ENCODE results near the gene ITPRIPL2.

ITPRIPL2 gene

DNA sequence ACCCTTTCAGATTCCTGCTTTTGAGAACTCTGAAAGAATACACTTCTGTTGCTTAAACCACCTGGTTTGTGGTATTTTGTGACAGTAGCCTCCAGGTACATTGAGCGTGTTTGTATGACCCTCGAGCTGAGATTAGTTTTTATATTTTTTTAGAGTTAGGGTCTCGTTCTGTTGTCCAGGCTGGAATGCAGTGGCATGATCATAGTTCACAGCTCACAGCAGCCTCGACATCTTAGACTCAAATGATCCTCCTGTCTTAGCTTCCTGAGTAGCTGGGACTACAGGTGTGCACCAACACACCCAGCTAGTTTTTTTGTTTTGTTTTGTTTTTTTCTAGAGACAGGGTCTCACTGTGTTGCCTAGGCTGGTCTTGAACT lies 4.5 kb upstream of the ITPRIPL2 start:
- TF ChIP-seq, protein P1, sequence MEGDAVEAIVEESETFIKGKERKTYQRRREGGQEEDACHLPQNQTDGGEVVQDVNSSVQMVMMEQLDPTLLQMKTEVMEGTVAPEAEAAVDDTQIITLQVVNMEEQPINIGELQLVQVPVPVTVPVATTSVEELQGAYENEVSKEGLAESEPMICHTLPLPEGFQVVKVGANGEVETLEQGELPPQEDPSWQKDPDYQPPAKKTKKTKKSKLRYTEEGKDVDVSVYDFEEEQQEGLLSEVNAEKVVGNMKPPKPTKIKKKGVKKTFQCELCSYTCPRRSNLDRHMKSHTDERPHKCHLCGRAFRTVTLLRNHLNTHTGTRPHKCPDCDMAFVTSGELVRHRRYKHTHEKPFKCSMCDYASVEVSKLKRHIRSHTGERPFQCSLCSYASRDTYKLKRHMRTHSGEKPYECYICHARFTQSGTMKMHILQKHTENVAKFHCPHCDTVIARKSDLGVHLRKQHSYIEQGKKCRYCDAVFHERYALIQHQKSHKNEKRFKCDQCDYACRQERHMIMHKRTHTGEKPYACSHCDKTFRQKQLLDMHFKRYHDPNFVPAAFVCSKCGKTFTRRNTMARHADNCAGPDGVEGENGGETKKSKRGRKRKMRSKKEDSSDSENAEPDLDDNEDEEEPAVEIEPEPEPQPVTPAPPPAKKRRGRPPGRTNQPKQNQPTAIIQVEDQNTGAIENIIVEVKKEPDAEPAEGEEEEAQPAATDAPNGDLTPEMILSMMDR (IDR thresholded peaks at IDR 0.05; ENCODE audit: low read depth, low read length, missing control alignments): no peak

DNA sequence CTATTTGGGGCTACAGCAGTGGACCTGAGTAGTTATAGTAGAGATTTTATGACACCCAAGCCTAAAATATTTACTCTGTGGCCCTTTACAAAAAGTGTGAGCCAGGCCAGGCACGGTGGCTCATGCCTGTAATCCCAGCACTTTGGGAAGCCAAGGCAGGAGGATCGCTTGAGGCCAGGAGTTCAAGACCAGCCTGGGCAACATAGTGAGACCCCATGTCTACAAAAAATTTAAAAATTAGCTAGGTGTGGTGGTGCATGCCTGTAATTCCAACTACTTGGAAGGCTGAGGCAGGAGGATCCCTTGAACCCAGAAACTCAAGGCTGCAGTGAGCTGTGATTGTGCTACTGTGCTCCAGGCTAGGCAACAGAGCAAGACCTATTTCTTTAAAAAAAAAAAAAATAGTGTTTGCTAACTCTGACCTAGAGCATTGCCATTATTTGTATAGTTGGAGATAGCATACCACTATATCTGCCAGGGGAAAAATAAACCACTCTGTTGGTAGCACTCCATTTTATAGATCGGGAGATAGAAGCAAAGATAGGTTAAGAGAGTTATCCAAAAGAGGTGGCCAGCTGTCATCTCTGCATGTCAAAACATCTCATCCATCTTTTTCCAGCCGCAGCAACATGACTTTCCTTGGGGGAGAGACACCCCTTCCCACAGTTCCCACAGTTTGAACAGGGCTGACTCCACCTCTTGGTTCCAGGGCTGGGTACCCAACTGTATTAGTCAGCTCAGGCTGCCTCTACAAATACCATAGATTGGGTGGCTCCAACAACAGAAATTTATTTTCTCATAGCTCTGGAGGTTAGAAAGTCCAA lies 3.0 kb upstream of the ITPRIPL2 start:
- DNase-seq (ENCODE audit: low read depth): no peak
- no peak overlapping the region for H3K4me3 ChIP-seq (ENCODE audit: low read depth, low read length)
- TF ChIP-seq, protein P1 (IDR thresholded peaks at IDR 0.05; ENCODE audit: low read depth, low read length, missing control alignments): no peak
- in situ Hi-C loops (cut with HindIII; ENCODE audit: low sequenced_read_pairs): no loop called here

More for the DNA sequence above, 4.5 kb upstream of the ITPRIPL2 start:
- in situ Hi-C loops (cut with HindIII; ENCODE audit: low sequenced_read_pairs): no loop called here
- DNase-seq (ENCODE audit: low read depth): no peak
- H3K4me3 ChIP-seq (ENCODE audit: low read depth, low read length): no peak overlapping the region

DNA sequence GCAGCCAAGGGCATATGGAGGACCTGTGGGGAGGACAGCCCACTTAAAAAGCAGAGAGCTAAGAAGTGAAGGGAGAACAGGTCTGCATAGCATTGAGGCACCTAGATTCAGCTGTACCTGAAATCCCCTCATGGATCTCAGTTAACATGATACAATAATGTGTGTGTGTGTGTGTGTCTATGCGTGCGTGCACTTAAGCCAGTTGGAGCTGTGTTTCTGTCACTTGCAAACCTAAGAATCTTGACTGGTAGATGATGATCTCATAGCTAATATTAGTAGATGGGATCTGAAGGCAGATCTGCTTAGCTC lies 1.7 kb upstream of the ITPRIPL2 start:
- in situ Hi-C loops (cut with HindIII; ENCODE audit: low sequenced_read_pairs): no loop called here

DNA sequence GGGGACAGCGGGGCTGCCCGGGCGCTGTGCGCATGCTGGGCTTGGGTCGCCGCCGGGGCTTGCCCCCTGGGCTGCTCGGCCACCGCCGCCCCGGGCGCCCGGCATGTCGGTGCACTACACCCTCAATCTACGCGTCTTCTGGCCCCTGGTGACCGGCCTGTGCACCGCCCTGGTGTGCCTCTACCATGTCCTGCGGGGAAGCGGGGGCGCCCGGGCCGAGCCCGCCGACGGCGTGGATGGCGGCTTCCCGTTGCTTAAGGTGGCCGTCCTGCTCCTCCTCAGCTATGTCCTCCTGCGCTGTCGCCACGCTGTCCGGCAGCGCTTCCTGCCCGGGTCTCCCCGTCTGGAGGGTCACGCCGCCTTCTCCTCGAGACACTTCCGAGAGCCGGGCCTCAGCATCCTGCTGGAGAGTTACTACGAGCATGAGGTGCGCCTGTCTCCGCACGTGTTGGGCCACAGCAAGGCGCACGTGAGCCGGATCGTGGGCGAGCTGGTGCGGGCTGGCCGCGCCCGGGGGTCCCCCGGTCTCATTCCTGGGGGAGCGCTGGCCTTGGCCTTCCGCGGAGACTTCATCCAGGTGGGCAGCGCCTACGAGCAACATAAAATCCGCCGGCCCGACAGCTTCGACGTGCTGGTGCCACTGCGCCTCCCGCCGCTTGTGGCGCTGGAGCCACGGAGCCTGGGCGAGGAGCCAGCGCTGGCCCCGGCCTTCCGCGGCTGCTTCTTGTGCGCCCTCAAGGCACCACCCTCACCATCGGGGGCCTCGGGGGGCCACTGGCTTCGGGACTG lies 789 bp downstream of the ITPRIPL2 start:
- in situ Hi-C loops (cut with HindIII; ENCODE audit: low sequenced_read_pairs): no loop called here
- peak overlapping the region; percentile 49 for H3K4me3 ChIP-seq (ENCODE audit: low read depth, low read length)
- DNase-seq (ENCODE audit: low read depth): no peak
- TF ChIP-seq, protein P1 (IDR thresholded peaks at IDR 0.05; ENCODE audit: low read depth, low read length, missing control alignments): peak; percentile 29

More for the DNA sequence above, 1.7 kb upstream of the ITPRIPL2 start:
- TF ChIP-seq, protein P1 (IDR thresholded peaks at IDR 0.05; ENCODE audit: low read depth, low read length, missing control alignments): no peak
- no peak for DNase-seq (ENCODE audit: low read depth)
- no peak overlapping the region for H3K4me3 ChIP-seq (ENCODE audit: low read depth, low read length)

DNA sequence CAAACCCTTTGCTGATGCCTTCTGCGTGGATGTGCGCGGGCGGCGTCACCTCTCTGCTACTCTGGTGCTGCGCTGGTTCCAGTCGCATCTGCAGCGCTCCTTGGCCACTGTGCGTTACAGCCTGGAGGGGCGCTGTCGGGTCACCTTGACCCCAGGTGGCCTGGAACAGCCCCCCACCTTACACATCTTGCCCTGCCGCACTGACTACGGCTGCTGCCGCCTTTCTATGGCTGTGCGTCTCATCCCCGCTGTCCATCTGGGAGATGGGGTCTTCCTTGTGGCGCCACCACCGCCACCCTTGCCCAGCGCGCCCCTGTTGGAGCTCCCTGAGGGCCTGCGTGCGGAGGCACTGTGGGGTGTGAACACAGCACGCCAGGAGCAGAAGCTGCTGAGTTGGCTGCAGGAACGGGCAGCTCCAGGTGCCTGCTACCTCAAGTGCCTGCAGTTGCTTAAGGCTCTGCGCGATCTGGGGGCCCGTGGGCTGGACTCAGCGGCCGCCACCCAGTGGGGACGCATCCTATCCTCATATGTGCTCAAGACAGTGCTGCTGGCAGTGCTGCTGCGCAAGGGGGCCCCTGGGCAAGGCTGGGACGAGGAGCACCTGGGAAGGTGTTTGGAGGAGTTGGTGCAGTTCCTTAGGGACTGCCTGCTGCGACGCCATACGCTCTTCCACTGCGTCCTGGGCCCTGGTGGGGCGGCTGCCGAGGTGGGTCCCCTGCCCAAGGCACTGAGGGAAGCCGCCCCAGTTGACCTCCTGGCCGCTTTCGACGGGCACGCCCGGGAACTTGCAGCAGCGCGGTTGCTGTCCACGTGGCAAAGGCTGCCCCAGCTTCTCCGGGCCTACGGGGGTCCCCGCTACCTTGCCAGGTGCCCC lies 1.6 kb downstream of the ITPRIPL2 start:
- DNase-seq (ENCODE audit: low read depth): no peak
- peak overlapping the region; percentile 49 for H3K4me3 ChIP-seq (ENCODE audit: low read depth, low read length)
- TF ChIP-seq, protein P1 (IDR thresholded peaks at IDR 0.05; ENCODE audit: low read depth, low read length, missing control alignments): no peak
- in situ Hi-C loops (cut with HindIII; ENCODE audit: low sequenced_read_pairs): no loop called here

All from astrocyte of the cerebellum (primary cell).